ENCODE data around the gene BRWD1. TPM values are rescaled to one million over a fixed set of nuclear protein-coding genes. Genes with fewer than 3 reads are reported as not detected.

Gene BRWD1
- total and polyA plus RNA-seq, 2 of the 8 experiments (the other 6 are each of a cell fraction or from before 2014, with no cell fraction given): 9.3 to 45.2 TPM

- H3K79me2 ChIP-seq (ENCODE audit: control insufficient read depth in 1 of 2, insufficient read depth in 2 of 2, low read length in 2 of 2): peaks cover 5 to 41% of the 10 kb centered on the region in 2 experiments; a peak in 3 of 4 replicates
- TF ChIP-seq PHF8 (conservative IDR thresholded peaks at IDR 0.05; ENCODE audit: low read depth, low read length): peak; percentile 56
- TF ChIP-seq CBX5 (IDR thresholded peaks at IDR 0.05; ENCODE audit: low read depth, low read length): no peak
- TF ChIP-seq ZNF274 (IDR thresholded peaks at IDR 0.05; ENCODE audit: borderline replicate concordance, extremely low read depth, low read length): no peak
- TF ChIP-seq KDM4A (IDR thresholded peaks at IDR 0.05; ENCODE audit: low read depth, low read length, severe bottlenecking): peak; percentile 66
These were observed 326 bp downstream of the BRWD1 start for GRCh38 chr21:39313042-39313570.

More at GRCh38 chr21:39313042-39313570, 326 bp downstream of the BRWD1 start:
- no peak overlapping the region; the same call in 1 of the 2 replicates for H2BK5ac ChIP-seq (ENCODE audit: low read depth, low read length)
- H3K18ac ChIP-seq (ENCODE audit: extremely low read depth, low read length): no peak overlapping the region
- no peak overlapping the region for H3K4ac ChIP-seq (replicated peaks; ENCODE audit: insufficient read length, low read depth, low read length)
- peaks cover 0 to 21% (median 5%) of the 10 kb centered on the region in 4 experiments; a peak in 3 of 8 replicates for H3K36me3 ChIP-seq (ENCODE audit: control insufficient read depth in 2 of 4, insufficient read depth in 4 of 4, low read length in 3 of 4)
- DNase-seq (ENCODE audit: low read depth in 1 of 2, low spot score in 2 of 2) (no peak), FAIRE-seq (no peak)
- 2% methylated on average over 9 of the region's 71 CpGs; no CpG with 5 or more reads in 1 of the 2 experiments for WGBS, 2 experiments (ENCODE audit: extremely low coverage in 1 of 2, insufficient coverage in 1 of 2, insufficient read length in 1 of 2, insufficient replicate concordance in 2 of 2, low coverage in 1 of 2, low lambda C conversion rate in 2 of 2, missing lambda C conversion rate in 1 of 2)
- H3K23me2 ChIP-seq (ENCODE audit: low read depth, low read length): peaks cover 6% of the 10 kb centered on the region
- no peak overlapping the region for H2AFZ ChIP-seq (ENCODE audit: low read length)
- peak overlapping the region; percentile 98 for H3K27ac ChIP-seq (ENCODE audit: low read depth, low read length)
- no peak overlapping the region for H2AK5ac ChIP-seq (ENCODE audit: low read depth, low read length)
- no peak overlapping the region for H2BK15ac ChIP-seq (ENCODE audit: low read length)
- H4K8ac ChIP-seq (ENCODE audit: extremely low read depth, insufficient read depth, low read length): peak overlapping the region; percentile 99
- H4K91ac ChIP-seq (replicated peaks; ENCODE audit: insufficient read length, low read length): no peak overlapping the region
- CTCF ChIA-PET (ENCODE audit: partially characterized antibody): interaction anchor here (1.6 to 2.0 kb wide), 2 partner anchors 32 to 128 kb away, joined by 5 to 6 read pairs; no protein-coding TSS in a partner anchor
- H3K9me3 ChIP-seq (ENCODE audit: insufficient read depth in 2 of 2, low read depth in 1 of 2, low read length in 1 of 2): no peaks in the 10 kb centered on the region
- H3K14ac ChIP-seq (ENCODE audit: insufficient read length): no peak overlapping the region
- POLR2A ChIA-PET (ENCODE audit: partially characterized antibody): interaction anchor here (0.8 to 8.1 kb wide), 17 partner anchors 8 to 130 kb away, joined by 3 to 89 read pairs (median 13); partner anchors contain the start of genes HMGN1 and PSMG1
- peaks cover 0 to 2% of the 10 kb centered on the region in 2 experiments for H4K20me1 ChIP-seq (replicated peaks in 1 of 2; ENCODE audit: control insufficient read depth in 1 of 2, insufficient read depth in 2 of 2, low read length in 2 of 2)
- H3K4me1 ChIP-seq (replicated peaks in 1 of 4; ENCODE audit: control insufficient read depth in 3 of 4, insufficient read depth in 4 of 4, low read length in 3 of 4): peaks cover 4 to 5% (median 4%) of the 10 kb centered on the region in 4 experiments; a peak in 5 of 7 replicates
- H3K9ac ChIP-seq (replicated peaks in 1 of 4; ENCODE audit: extremely low read depth in 1 of 4, low read depth in 3 of 4, low read length in 3 of 4): peak overlapping the region in 3 of 4 experiments; percentile 63 to 94 (median 83); a peak in 6 of 7 replicates
- H3K4me3 ChIP-seq (ENCODE audit: extremely low read depth in 1 of 4, insufficient read depth in 2 of 4, low read depth in 3 of 4, low read length in 4 of 4): peak overlapping the region; percentile 63 to 80 (median 69)
- no peak overlapping the region for H2BK120ac ChIP-seq (replicated peaks; ENCODE audit: low read depth, low read length)
- peaks cover 2% of the 10 kb centered on the region; the same call in 1 of the 2 replicates for H3K79me1 ChIP-seq (ENCODE audit: low read depth, low read length)
- H3K56ac ChIP-seq (replicated peaks; ENCODE audit: insufficient read length, low read depth, low read length): no peak overlapping the region
- no peak overlapping the region for H4K5ac ChIP-seq (ENCODE audit: insufficient read length, low read depth, low read length)
- no peak overlapping the region for H2BK20ac ChIP-seq (ENCODE audit: low read length)
- H2BK12ac ChIP-seq (ENCODE audit: low read depth, low read length): no peak overlapping the region
- no peak overlapping the region for H3K23ac ChIP-seq (ENCODE audit: insufficient read length)
- H3K27me3 ChIP-seq (replicated peaks in 1 of 4; ENCODE audit: control insufficient read depth in 3 of 4, extremely low read depth in 1 of 4, insufficient read depth in 3 of 4, low read length in 3 of 4): no peaks in the 10 kb centered on the region
- H3K4me2 ChIP-seq (ENCODE audit: insufficient read depth in 1 of 2, low read depth in 2 of 2, low read length in 2 of 2): peak overlapping the region; percentile 75 to 82; a peak in 3 of 4 replicates

Data from H1 (cell line).